NCI-H1092 treated with DMSO at 0.1 percent for 48 hours (cell line): Measurements from ENCODE around the gene IFT20.

Source experiments
- DNase-seq: peaks from one replicate; lab custom pipeline; 2025; lab: John Stamatoyannopoulos, UW

The IFT20 gene

GRCh38 chr17:28335959-28336871 lies 943 bp upstream of the IFT20 start:
- no peak for DNase-seq

- DNase-seq, result no peak
These were observed 539 bp downstream of the IFT20 start for GRCh38 chr17:28334666-28335200.

- no peak for DNase-seq
These were observed 1.1 kb downstream of the IFT20 start for GRCh38 chr17:28334171-28334570.

- DNase-seq, result no peak
These were observed 2.1 kb downstream of the IFT20 start for GRCh38 chr17:28333083-28333746.

- no peak for DNase-seq
These were observed 3.3 kb downstream of the IFT20 start for GRCh38 chr17:28331891-28332420.

GRCh38 chr17:28330671-28331070 lies 4.6 kb downstream of the IFT20 start:
- DNase-seq, result no peak

GRCh38 chr17:28328325-28328724 lies 6.9 kb downstream of the IFT20 start:
- DNase-seq, result no peak

- no peak for DNase-seq
These were observed 7.6 kb downstream of the IFT20 start for GRCh38 chr17:28327709-28328108.

GRCh38 chr17:28327031-28327607 lies 8.2 kb downstream of the IFT20 start:
- DNase-seq, result no peak

- no peak for DNase-seq
These were observed 9.2 kb downstream of the IFT20 start for GRCh38 chr17:28326114-28326513.

- no peak for DNase-seq
These were observed 10.1 kb downstream of the IFT20 start for GRCh38 chr17:28325211-28325610.

- no peak for DNase-seq
These were observed 10.5 kb downstream of the IFT20 start for GRCh38 chr17:28324781-28325180.

- no peak for DNase-seq
These were observed 11.0 kb downstream of the IFT20 start for GRCh38 chr17:28324267-28324745.

- DNase-seq, result no peak
These were observed 14.8 kb downstream of the IFT20 start for GRCh38 chr17:28320215-28321061.

GRCh38 chr17:28319598-28319935 lies 15.7 kb downstream of the IFT20 start:
- peak; percentile 54 for DNase-seq

- DNase-seq, result peak; percentile 98
These were observed 16.3 kb downstream of the IFT20 start, which contains the start of gene TMEM97 for GRCh38 chr17:28318759-28319597. TMEM97 (plus strand) TSS chr17:28319200; CDS start chr17:28319240, 40 bp downstream.

GRCh38 chr17:28317966-28318758 lies 17.1 kb downstream of the IFT20 start:
- DNase-seq, result peak; percentile 56

GRCh38 chr17:28317099-28317965 lies 17.9 kb downstream of the IFT20 start:
- no peak for DNase-seq
